H9 (cell line): Measurements from ENCODE around the gene LNPEP. TPM values are rescaled to one million over a fixed set of nuclear protein-coding genes. Genes with fewer than 3 reads are reported as not detected.

Experiments used
- DNase-seq: peaks from one replicate; pipeline ENCODE4 v3.0.0-alpha.2; 2017
- H2AFZ ChIP-seq: one replicate; pipeline ENCODE4 v1.6.1; 2013; ENCODE audit warnings: mild to moderate bottlenecking, low read length, control low read depth, moderate library complexity
- H2AK5ac ChIP-seq: 2 replicates; pipeline ENCODE4 v1.6.1; 2013; ENCODE audit warnings: low read length, control low read depth, mixed read lengths; ENCODE audit not compliant: insufficient read length
- H2BK120ac ChIP-seq: one replicate; pipeline ENCODE4 v1.6.1; 2013; ENCODE audit warnings: low read depth, mild to moderate bottlenecking, low read length, control low read depth, inconsistent platforms; ENCODE audit not compliant: poor library complexity, severe bottlenecking
- H2BK12ac ChIP-seq: 2 replicates; pipeline ENCODE4 v1.6.1; 2013; ENCODE audit warnings: low read length, control low read depth, mixed read lengths, low read depth; ENCODE audit not compliant: insufficient read length
- H2BK15ac ChIP-seq: 2 replicates; pipeline ENCODE4 v1.6.1; 2013; ENCODE audit warnings: low read depth, low read length, control low read depth
- H2BK20ac ChIP-seq: one replicate; pipeline ENCODE4 v1.6.1; 2013; ENCODE audit warnings: low read depth, mild to moderate bottlenecking, low read length, control low read depth, inconsistent platforms; ENCODE audit not compliant: poor library complexity, severe bottlenecking
- H2BK5ac ChIP-seq: 2 replicates; pipeline ENCODE4 v1.6.1; 2013; ENCODE audit warnings: low read length, control low read depth, mixed read lengths; ENCODE audit not compliant: insufficient read length
- H3K14ac ChIP-seq: 2 replicates; pipeline ENCODE4 v1.6.1; 2013; ENCODE audit warnings: low read length, control low read depth; ENCODE audit not compliant: insufficient read depth
- H3K18ac ChIP-seq: 2 replicates; pipeline ENCODE4 v1.6.1; 2013; ENCODE audit warnings: low read depth, mild to moderate bottlenecking, mixed read lengths, low read length, control low read depth; ENCODE audit not compliant: insufficient read length
- H3K23ac ChIP-seq: 2 replicates; pipeline ENCODE4 v1.6.1; 2013; ENCODE audit warnings: low read length, control low read depth, mixed read lengths, low read depth; ENCODE audit not compliant: insufficient read length
- H3K23me2 ChIP-seq: 2 replicates; pipeline ENCODE4 v1.6.1; 2013; ENCODE audit warnings: low read depth, mild to moderate bottlenecking, mixed read lengths, low read length, control low read depth; ENCODE audit not compliant: insufficient read length, poor library complexity, severe bottlenecking
- H3K27ac ChIP-seq: 2 replicates; pipeline ENCODE4 v1.5.1; 2013; ENCODE audit warnings: low read length, control low read depth, mixed read lengths, low read depth; ENCODE audit not compliant: insufficient read length
- H3K27me3 ChIP-seq: 2 replicates; pipeline ENCODE4 v1.6.1; 2013; ENCODE audit warnings: low read length, control low read depth, inconsistent platforms; ENCODE audit not compliant: insufficient read depth
- H3K4ac ChIP-seq: 2 replicates; pipeline ENCODE4 v1.6.1; 2013; ENCODE audit warnings: low read depth, mild to moderate bottlenecking, control low read depth, inconsistent platforms, low read length, moderate library complexity
- H3K4me1 ChIP-seq: 2 replicates; pipeline ENCODE4 v1.6.1; 2013; ENCODE audit warnings: low read length, control low read depth, inconsistent platforms; ENCODE audit not compliant: insufficient read depth
- H3K4me2 ChIP-seq: 2 replicates; pipeline ENCODE4 v1.6.1; 2013; ENCODE audit warnings: low read length, control low read depth, mixed read lengths; ENCODE audit not compliant: insufficient read length, insufficient read depth
- H3K56ac ChIP-seq: 2 replicates; pipeline ENCODE4 v1.6.1; 2013; ENCODE audit warnings: low read depth, mild to moderate bottlenecking, mixed read lengths, low read length, control low read depth; ENCODE audit not compliant: insufficient read length
- H3K79me1 ChIP-seq: 2 replicates; pipeline ENCODE4 v1.6.1; 2013; ENCODE audit warnings: low read depth, mild to moderate bottlenecking, moderate library complexity, low read length, control low read depth, inconsistent platforms; ENCODE audit not compliant: insufficient read depth, poor library complexity, severe bottlenecking
- H3K79me2 ChIP-seq: 2 replicates; pipeline ENCODE4 v1.6.1; 2013; ENCODE audit warnings: low read length, control low read depth, inconsistent platforms; ENCODE audit not compliant: insufficient read depth
- H3K9ac ChIP-seq: 2 replicates; pipeline ENCODE4 v1.6.1; 2013; ENCODE audit warnings: low read length, control low read depth, mixed read lengths; ENCODE audit not compliant: insufficient read length; ENCODE audit errors: extremely low read depth
- H3K9me3 ChIP-seq: one replicate; pipeline ENCODE4 v1.6.1; 2013; ENCODE audit warnings: low read depth, low read length, inconsistent platforms; ENCODE audit not compliant: control insufficient read depth
- H3T11ph ChIP-seq: one replicate; pipeline ENCODE4 v1.6.1; 2013; ENCODE audit warnings: mild to moderate bottlenecking, low read length, control low read depth, inconsistent platforms
- H4K20me1 ChIP-seq: one replicate; pipeline ENCODE4 v1.6.1; 2013; ENCODE audit not compliant: control insufficient read depth, insufficient read length, insufficient read depth
- H4K5ac ChIP-seq: 2 replicates; pipeline ENCODE4 v1.6.1; 2013; ENCODE audit warnings: low read depth, mild to moderate bottlenecking, mixed read lengths, low read length, control low read depth; ENCODE audit not compliant: insufficient read length
- H4K8ac ChIP-seq: replicated peaks from 2 replicates; pipeline ENCODE4 v1.6.1; 2013; ENCODE audit warnings: low read length, control low read depth, mixed read lengths, low read depth; ENCODE audit not compliant: insufficient read length
- H4K91ac ChIP-seq: 2 replicates; pipeline ENCODE4 v1.6.1; 2013; ENCODE audit warnings: low read depth, mild to moderate bottlenecking, moderate library complexity, mixed read lengths, low read length, control low read depth; ENCODE audit not compliant: insufficient read length
- H3K27ac Mint-ChIP-seq, 3 experiments: 2 replicates in 2 of 3; 3 replicates in 1 of 3; pipeline ENCODE4 v1.8.0; 2020 to 2021; ENCODE audit warnings: mixed read lengths in 3 of 3, mild to moderate bottlenecking in 1 of 3, moderate library complexity in 1 of 3
- H3K27me3 Mint-ChIP-seq: 2 replicates; pipeline ENCODE4 v1.8.0; 2021; ENCODE audit warnings: low read depth, mild to moderate bottlenecking, moderate library complexity, mixed read lengths
- H3K36me3 Mint-ChIP-seq, 3 experiments: 2 replicates in 2 of 3; 3 replicates in 1 of 3; pipeline ENCODE4 v1.8.0; 2020 to 2021; ENCODE audit warnings: low read depth in 3 of 3, mixed read lengths in 3 of 3; ENCODE audit not compliant: insufficient read depth in 1 of 3
- H3K4me1 Mint-ChIP-seq, 2 experiments: 2 replicates each; pipeline ENCODE4 v1.8.0; 2020; ENCODE audit warnings: mixed read lengths in 2 of 2
- H3K4me3 Mint-ChIP-seq, 2 experiments: 2 replicates in 1 of 2; 3 replicates in 1 of 2; pipeline ENCODE4 v1.8.0; 2020 to 2021; ENCODE audit warnings: mild to moderate bottlenecking in 2 of 2, mixed read lengths in 2 of 2, moderate library complexity in 1 of 2
- H3K9me3 Mint-ChIP-seq, 2 experiments: 2 replicates in 1 of 2; 3 replicates in 1 of 2; pipeline ENCODE4 v1.8.0; 2020; ENCODE audit warnings: mild to moderate bottlenecking in 2 of 2, mixed read lengths in 2 of 2, moderate library complexity in 1 of 2
- CTCF ChIP-seq: fragments of 200-600 bp; sonication (generic); conservative IDR thresholded peaks from 3 replicates; pipeline ENCODE4 v1.8.0; 2021; ENCODE audit warnings: antibody characterized with exemption, mild to moderate bottlenecking
- WGBS: extraction: QIAGEN DNeasy Blood & Tissue Kit; methylation state at CpG from one replicate; pipeline ENCODE4 v1.1.7; 2013; ENCODE audit warnings: missing lambda C conversion rate, low lambda C conversion rate, mixed read lengths; ENCODE audit not compliant: insufficient read length; ENCODE audit errors: extremely low coverage; 5-methylcytosine and 5-hydroxymethylcytosine counted together
- total RNA-seq: library from RNA; stranded (reverse); gene quantifications from 2 replicates; pipeline ENCODE4 v1.2.1, GENCODE V29; 2021

Gene LNPEP
- total RNA-seq, 1 experiment from 2014 or later, result 4.1 TPM

- Histone ChIP-seq H3K27ac (no peak overlapping the region), H2BK15ac (no peak overlapping the region)
These were observed 42.5 kb upstream of the LNPEP start for GRCh38 chr5:96893342-96893741.

More at GRCh38 chr5:96893342-96893741, 42.5 kb upstream of the LNPEP start:
- Histone ChIP-seq H2AK5ac (no peak overlapping the region), H3K23me2 (no peaks in the 10 kb centered on the region), H3K56ac (no peak overlapping the region), H3K9ac (no peak overlapping the region), H4K91ac (no peak overlapping the region), H4K8ac (no peak overlapping the region), H2AFZ (no peak overlapping the region), H3K27me3 (no peaks in the 10 kb centered on the region), H2BK120ac (no peak overlapping the region), H4K20me1 (no peaks in the 10 kb centered on the region), H3K9me3 (no peaks in the 10 kb centered on the region), H2BK5ac (no peak overlapping the region), H3K79me2 (no peaks in the 10 kb centered on the region), H3T11ph (no peak overlapping the region), H2BK20ac (no peak overlapping the region), H3K23ac (no peak overlapping the region), H3K14ac (no peak overlapping the region), H3K79me1 (no peaks in the 10 kb centered on the region), H4K5ac (no peak overlapping the region), H3K4me2 (no peak overlapping the region), H3K4me1 (no peaks in the 10 kb centered on the region), H2BK12ac (no peak overlapping the region), H3K18ac (no peak overlapping the region), H3K4ac (no peak overlapping the region)
- 0 out of 2 replicates have a peak, but pooled peaks cover 5% of the 10 kb centered on the region for H3K27me3 Mint-ChIP-seq
- no peak overlapping the region for H3K4me3 Mint-ChIP-seq
- no peak for DNase-seq
- WGBS, result no CpG with 5 or more reads among the region's 4 CpGs
- no peaks in the 10 kb centered on the region; a peak in 1 of 4 replicates for H3K4me1 Mint-ChIP-seq
- H3K36me3 Mint-ChIP-seq, result no peaks in the 10 kb centered on the region
- TF ChIP-seq CTCF, result no peak
- H3K9me3 Mint-ChIP-seq, result no peaks in the 10 kb centered on the region
- H3K27ac Mint-ChIP-seq, result no peak overlapping the region
